Left ventricle myocardium inferior (tissue), 1 donor: Measurements from ENCODE around the gene PARD3. TPM values are rescaled to one million over a fixed set of nuclear protein-coding genes. Genes with fewer than 3 reads are reported as not detected.

Source experiments
- DNase-seq: peaks from one replicate; pipeline ENCODE4 v3.0.0-alpha.2; 2020
- H3K27ac ChIP-seq: fragments of 200-600 bp; replicated peaks from 2 replicates; pipeline ENCODE4 v1.8.0; 2021
- H3K27me3 ChIP-seq: fragments of 200-600 bp; 2 replicates; pipeline ENCODE4 v1.8.0; 2021; ENCODE audit warnings: low read depth
- H3K36me3 ChIP-seq: fragments of 200-600 bp; 2 replicates; pipeline ENCODE4 v1.8.0; 2021
- H3K4me1 ChIP-seq: fragments of 200-600 bp; 2 replicates; pipeline ENCODE4 v1.8.0; 2021
- H3K4me3 ChIP-seq: fragments of 200-600 bp; 2 replicates; pipeline ENCODE4 v1.8.0; 2021; ENCODE audit warnings: mild to moderate bottlenecking, moderate library complexity
- H3K9me3 ChIP-seq: fragments of 200-600 bp; replicated peaks from 2 replicates; pipeline ENCODE4 v1.8.0; 2021
- CTCF ChIP-seq: fragments of 200-600 bp; IDR thresholded peaks from 2 replicates; pipeline ENCODE4 v1.8.0; 2021; ENCODE audit warnings: antibody characterized with exemption, mild to moderate bottlenecking, borderline replicate concordance
- intact Hi-C: fragments of 100-400 bp; cut with micrococcal nuclease; formaldehyde crosslinking; loops from one replicate; pipeline ENCODE4 v1.11.0; 2022
- total RNA-seq: library from RNA; stranded (reverse); fragmentation: NEBNext Ultra II Directional; extraction: Animal tissue kit (Norgen Biotek cat#: 25700); gene quantifications from one replicate; pipeline ENCODE4 v1.2.1, GENCODE V29; 2021
- donor health status: DM: no; HTN: yes; CAD: no; lungs with severe emphysema.

PARD3 gene
- total RNA-seq, 1 donor from 2014 or later, result 29.6 TPM

- no peaks in the 10 kb centered on the region for H3K27me3 ChIP-seq
- peaks cover 17% of the 10 kb centered on the region for H3K4me1 ChIP-seq
- H3K36me3 ChIP-seq, result no peaks in the 10 kb centered on the region
- H3K4me3 ChIP-seq, result no peak overlapping the region
- H3K27ac ChIP-seq, result no peak overlapping the region
- no peak for TF ChIP-seq CTCF
- H3K9me3 ChIP-seq, result no peaks in the 10 kb centered on the region
- intact Hi-C loops, result no loop called here
- no peak for DNase-seq
These were observed 634.3 kb downstream of the PARD3 start for GRCh38 chr10:34180749-34181148.

GRCh38 chr10:34179280-34179679 lies 635.8 kb downstream of the PARD3 start:
- no peaks in the 10 kb centered on the region for H3K27me3 ChIP-seq
- H3K4me3 ChIP-seq, result no peak overlapping the region
- no peaks in the 10 kb centered on the region for H3K9me3 ChIP-seq
- TF ChIP-seq CTCF, result no peak
- no peak overlapping the region for H3K27ac ChIP-seq
- peaks cover 2% of the 10 kb centered on the region for H3K4me1 ChIP-seq
- no peaks in the 10 kb centered on the region for H3K36me3 ChIP-seq
- intact Hi-C loops, result no loop called here
- no peak for DNase-seq

DNA sequence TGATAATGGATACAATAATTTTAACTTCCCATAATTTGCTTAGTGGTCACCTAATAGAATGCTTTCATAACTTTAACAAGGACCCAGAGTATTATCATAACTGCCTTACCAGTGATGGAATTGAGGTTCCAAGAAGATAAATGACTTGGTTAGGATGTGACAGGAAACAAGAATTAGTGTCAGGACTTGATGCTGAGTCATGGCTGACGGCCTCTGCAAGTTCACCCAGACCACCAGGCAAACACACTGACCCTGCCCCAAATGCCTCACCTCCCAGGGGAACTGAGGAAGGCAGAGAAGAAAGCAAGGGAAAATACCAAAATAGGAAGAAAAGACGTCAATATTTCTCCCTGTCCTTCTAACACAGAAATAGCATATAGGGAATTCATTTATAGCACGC lies 636.3 kb downstream of the PARD3 start:
- Histone ChIP-seq H3K36me3 (no peaks in the 10 kb centered on the region), H3K27me3 (no peaks in the 10 kb centered on the region), H3K4me3 (no peak overlapping the region), H3K9me3 (no peaks in the 10 kb centered on the region), H3K4me1 (no peaks in the 10 kb centered on the region), H3K27ac (no peak overlapping the region)
- intact Hi-C loops, result no loop called here
- no peak for TF ChIP-seq CTCF
- no peak for DNase-seq

DNA sequence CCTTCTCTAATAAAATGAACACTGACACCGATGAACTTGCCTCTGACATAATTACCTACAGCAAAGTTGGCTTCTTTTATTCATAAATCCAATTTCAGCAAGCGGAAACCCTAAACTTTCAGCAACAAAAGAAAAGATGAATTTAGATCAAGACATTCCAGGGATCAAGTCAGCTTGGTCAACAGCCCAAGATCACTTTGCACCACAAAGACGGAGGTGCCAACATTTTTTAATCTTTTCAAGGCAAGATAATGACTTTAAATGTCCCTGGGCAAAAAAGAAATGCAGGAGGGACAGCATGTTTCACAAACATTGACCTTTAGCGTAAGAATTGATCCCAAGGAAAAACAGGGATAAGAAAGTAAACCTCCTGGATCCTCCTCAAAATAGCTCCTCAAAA lies 636.9 kb downstream of the PARD3 start:
- Histone ChIP-seq H3K36me3 (no peaks in the 10 kb centered on the region), H3K4me3 (no peak overlapping the region), H3K27ac (no peak overlapping the region), H3K9me3 (no peaks in the 10 kb centered on the region), H3K4me1 (no peaks in the 10 kb centered on the region), H3K27me3 (no peaks in the 10 kb centered on the region)
- no peak for DNase-seq
- intact Hi-C loops, result no loop called here
- no peak for TF ChIP-seq CTCF

GRCh38 chr10:34177445-34177844 lies 637.7 kb downstream of the PARD3 start:
- Histone ChIP-seq H3K27ac (no peak overlapping the region), H3K9me3 (no peaks in the 10 kb centered on the region), H3K4me1 (no peaks in the 10 kb centered on the region), H3K27me3 (no peaks in the 10 kb centered on the region), H3K36me3 (no peaks in the 10 kb centered on the region), H3K4me3 (no peak overlapping the region)
- no peak for TF ChIP-seq CTCF
- no peak for DNase-seq
- intact Hi-C loops, result no loop called here

GRCh38 chr10:34176351-34176750 lies 638.7 kb downstream of the PARD3 start:
- no peaks in the 10 kb centered on the region for H3K4me1 ChIP-seq
- intact Hi-C loops, result no loop called here
- no peaks in the 10 kb centered on the region for H3K36me3 ChIP-seq
- no peak for TF ChIP-seq CTCF
- no peak overlapping the region for H3K27ac ChIP-seq
- no peak overlapping the region for H3K4me3 ChIP-seq
- H3K27me3 ChIP-seq, result no peaks in the 10 kb centered on the region
- DNase-seq, result no peak
- no peaks in the 10 kb centered on the region for H3K9me3 ChIP-seq
